Stimulated activated CD8-positive, alpha-beta memory T cell treated with anti-CD3 and anti-CD28 coated beads, Interleukin-4, amount 100 ng/mL, for 4 hours (primary cell): ENCODE measurements around the gene TNFAIP2.

Experiments used
- DNase-seq, 2 donors: peaks; one replicate each; pipeline ENCODE4 v3.0.0-alpha.2; 2020; ENCODE audit warnings: low read depth in 2 of 2, low spot score in 1 of 2

The TNFAIP2 gene

DNA sequence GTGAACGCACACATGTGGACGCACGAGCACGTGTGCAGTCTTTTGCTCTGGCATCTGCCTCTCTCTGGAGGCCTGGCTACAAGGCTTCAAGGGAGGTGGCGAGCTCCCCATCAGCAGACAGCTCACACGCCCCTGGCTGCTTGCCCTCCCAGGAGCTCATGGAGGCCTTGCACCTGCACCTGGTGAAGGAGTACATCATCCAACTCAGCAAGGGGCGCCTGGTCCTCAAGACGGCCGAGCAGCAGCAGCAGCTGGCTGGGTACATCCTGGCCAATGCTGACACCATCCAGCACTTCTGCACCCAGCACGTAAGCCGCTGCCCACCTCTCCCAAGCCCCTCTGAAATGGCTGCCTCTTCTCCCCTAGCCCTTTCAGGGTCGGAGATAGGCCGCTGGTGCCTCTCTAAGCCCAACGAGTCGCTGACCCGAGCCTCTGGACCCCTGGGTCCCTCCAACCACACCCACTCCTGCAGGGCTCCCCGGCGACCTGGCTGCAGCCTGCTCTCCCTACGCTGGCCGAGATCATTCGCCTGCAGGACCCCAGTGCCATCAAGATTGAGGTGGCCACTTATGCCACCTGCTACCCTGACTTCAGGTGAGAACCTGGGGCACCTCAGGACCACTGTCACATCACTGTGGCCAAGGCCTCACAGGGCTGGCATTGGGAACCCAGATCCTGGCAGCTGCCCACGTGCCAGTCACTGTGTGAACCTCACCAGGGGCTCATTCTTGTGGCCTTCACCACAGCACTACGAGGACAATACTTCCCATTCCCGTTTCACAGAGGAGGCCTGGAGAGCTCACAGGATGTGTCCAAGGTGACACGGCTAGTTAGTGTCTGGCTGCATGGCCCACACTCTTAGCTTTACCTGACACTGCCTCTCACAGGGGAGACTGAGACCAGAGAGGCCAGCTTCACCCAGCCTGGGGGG is 10.2 kb downstream of the TNFAIP2 start:
- DNase-seq: no peak

DNA sequence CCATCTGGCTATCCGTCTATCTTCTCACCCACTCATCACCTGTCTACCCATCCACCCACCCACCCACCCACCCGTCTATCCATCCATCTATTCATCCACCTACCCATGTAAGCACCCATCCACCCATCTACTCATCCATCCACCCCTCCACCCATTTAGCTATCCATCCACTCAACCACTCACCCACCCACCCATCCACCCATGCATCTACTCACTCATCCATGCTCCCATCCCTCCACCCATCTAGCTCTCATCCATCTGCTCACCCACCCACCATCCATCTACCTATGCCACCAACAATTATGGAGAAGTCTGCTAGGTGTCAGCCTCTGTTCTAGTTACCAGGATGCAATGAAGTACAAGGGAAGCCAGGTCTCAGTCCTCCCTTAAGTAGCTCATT is 11.1 kb downstream of the TNFAIP2 start:
- DNase-seq: no peak

GRCh38 chr14:103134919-103135318 is 11.7 kb downstream of the TNFAIP2 start:
- DNase-seq: no peak

GRCh38 chr14:103135333-103136260 is 12.3 kb downstream of the TNFAIP2 start:
- no peak for DNase-seq

- DNase-seq: no peak
These were observed 13.4 kb downstream of the TNFAIP2 start for GRCh38 chr14:103136388-103137271.

GRCh38 chr14:103137689-103138300 is 14.5 kb downstream of the TNFAIP2 start:
- no peak for DNase-seq

GRCh38 chr14:103138301-103139131 is 15.3 kb downstream of the TNFAIP2 start:
- no peak for DNase-seq

- DNase-seq: no peak
These were observed 16.1 kb downstream of the TNFAIP2 start for GRCh38 chr14:103139132-103140025.

DNA sequence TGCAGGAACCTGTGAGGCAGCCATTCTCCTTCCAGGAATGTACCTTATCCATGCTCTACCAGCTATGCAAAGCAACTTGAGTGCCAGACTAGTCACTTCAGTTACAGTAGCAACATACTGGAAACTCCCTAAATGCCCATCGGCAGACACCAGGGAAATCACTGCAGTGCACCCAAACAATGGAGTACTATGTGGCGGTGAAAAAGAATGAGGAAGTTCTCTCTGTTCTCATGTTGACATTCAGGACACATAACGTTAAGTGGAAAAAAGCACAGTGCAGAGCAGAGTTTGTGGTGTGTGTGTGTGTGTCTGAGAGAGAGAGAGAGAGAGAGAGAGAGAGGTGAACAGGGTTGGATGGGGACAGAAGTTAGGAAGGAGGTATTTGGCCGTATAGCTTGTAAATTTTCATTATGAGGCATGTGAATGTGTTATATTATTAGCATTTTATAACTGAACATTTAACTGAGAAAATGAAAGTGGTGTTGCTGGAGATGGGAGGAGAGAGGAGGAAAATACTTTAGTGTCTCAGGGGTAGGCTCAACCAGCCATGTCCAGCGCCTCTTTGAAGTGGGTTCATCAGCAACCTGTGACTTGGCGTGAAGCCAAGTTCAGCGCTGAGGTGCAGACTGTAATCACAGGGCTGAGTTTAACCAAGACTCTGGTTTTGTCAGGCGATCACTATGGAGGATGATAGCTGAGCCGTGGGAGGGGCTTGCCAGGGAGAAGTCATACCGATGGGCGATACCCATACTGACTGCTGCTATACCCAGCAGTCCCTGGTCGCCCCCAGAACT is 17.3 kb downstream of the TNFAIP2 start:
- DNase-seq: no peak

DNA sequence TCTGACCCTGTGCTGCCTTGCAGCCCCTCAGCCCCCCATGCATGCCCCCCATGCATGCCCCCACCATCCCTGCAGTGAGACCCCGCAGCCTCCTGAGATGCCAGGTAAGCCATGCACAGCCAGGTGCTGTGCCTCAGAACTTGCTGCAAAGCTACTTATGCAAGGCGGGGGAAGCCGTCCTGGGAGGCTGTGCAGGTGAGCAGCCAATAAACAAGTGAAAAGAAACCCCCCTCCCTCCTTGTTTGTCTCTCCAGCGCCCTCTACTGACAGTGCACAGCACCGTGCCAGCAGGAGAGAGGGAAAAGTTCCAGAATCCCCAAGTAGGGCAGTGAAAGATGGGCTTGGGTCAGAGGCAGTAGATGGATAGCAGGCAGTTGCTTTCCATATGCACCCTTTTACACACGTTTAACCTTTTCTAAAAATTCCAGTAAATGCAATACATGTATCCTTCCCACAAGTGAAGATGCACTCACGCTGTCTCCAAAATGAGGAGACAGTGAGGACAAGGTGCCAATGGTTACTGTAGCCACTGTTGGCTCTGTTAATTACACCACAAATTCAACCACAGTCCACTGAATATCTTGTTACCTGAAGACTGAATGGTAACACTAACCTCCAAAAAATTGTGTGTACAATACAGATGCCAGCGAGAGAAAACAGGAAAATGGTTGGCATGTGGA is 18.0 kb downstream of the TNFAIP2 start:
- no peak for DNase-seq

GRCh38 chr14:103142026-103142425 is 18.8 kb downstream of the TNFAIP2 start:
- DNase-seq: no peak

GRCh38 chr14:103142721-103143302 is 19.6 kb downstream of the TNFAIP2 start:
- DNase-seq: no peak

- no peak for DNase-seq
These were observed 20.2 kb downstream of the TNFAIP2 start for GRCh38 chr14:103143506-103143905.

- DNase-seq: no peak
These were observed 20.8 kb downstream of the TNFAIP2 start for GRCh38 chr14:103144085-103144484.

- no peak for DNase-seq
These were observed 23.0 kb downstream of the TNFAIP2 start for GRCh38 chr14:103146141-103146709.
